Fibroblast of pulmonary artery (primary cell): Measurements from ENCODE around the gene TCEANC2.

ENCODE experiments used
- DNase-seq: peaks from one replicate; pipeline ENCODE4 v3.0.0-alpha.2; 2010; ENCODE audit warnings: low read depth
- H3K4me3 ChIP-seq: replicated peaks from 2 replicates; pipeline ENCODE4 v1.5.1; 2011; ENCODE audit warnings: low read depth, mild to moderate bottlenecking, control low read depth, low read length, moderate library complexity
- CTCF ChIP-seq: IDR thresholded peaks from 2 replicates; pipeline ENCODE4 v1.5.1; 2011; ENCODE audit warnings: mild to moderate bottlenecking, control low read depth, low read length, inconsistent platforms; ENCODE audit errors: missing control alignments

TCEANC2 gene

DNA sequence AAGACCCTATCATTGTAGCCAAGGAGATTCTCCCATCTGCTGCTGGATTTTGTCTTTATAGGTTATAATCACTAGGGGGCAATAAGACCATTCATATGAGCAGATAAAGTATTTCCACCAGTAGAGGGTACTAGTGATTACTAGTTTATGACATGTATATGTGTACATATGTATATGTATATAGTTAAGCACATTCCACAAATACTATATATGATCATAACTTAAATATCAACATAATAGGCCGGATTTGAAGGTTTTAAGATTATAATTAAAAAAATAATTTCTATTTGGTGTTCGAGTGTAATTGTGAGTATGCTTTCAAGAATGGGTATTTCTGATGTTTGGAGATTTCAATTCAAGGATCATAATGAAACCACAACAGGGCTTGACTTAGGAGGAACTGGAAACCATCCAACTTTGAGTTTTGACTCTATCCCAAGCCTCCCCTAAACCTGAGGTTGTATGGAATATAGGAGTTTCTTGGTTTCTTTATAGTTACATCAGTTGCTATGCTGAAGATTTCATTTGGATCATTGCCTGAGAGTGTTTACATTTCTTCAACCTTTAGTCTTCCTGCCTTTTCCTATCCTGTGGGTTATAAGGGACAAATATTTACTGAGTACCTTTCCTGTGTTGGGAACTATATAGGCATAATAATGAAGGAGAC is 16.9 kb downstream of the TCEANC2 start:
- no peak overlapping the region for H3K4me3 ChIP-seq
- peak; percentile 71 for DNase-seq
- TF ChIP-seq CTCF, result peak; percentile 92

- no peak for TF ChIP-seq CTCF
- no peak overlapping the region for H3K4me3 ChIP-seq
- DNase-seq, result no peak
These were observed 24.0 kb downstream of the TCEANC2 start for GRCh38 chr1:54077359-54077758.

DNA sequence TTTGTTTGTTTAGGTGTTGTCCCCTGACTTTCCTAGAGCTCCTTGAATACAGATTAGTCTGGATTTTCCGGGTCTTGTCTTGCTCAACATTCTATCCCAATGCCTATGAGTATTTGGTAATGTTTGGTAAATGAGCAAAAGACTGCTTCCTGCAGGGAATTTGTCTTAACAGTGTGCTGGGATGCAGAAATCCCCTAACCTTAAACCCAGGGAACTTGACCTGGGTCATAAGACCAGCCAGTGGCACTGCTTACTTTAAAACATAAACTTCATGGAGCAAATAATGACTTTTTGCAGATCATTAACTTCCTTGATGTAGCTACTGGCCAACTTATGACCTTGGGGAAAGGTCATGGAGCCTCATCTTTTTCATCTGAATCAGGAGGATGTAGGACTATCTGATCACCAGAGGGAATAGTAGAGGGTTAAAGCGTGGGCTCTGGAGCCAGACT is 27.2 kb downstream of the TCEANC2 start:
- no peak for DNase-seq
- TF ChIP-seq CTCF, result no peak
- H3K4me3 ChIP-seq, result no peak overlapping the region

GRCh38 chr1:54081306-54082270 is 28.2 kb downstream of the TCEANC2 start:
- no peak overlapping the region for H3K4me3 ChIP-seq
- DNase-seq, result peak; percentile 82
- peak; percentile 88 for TF ChIP-seq CTCF

DNA sequence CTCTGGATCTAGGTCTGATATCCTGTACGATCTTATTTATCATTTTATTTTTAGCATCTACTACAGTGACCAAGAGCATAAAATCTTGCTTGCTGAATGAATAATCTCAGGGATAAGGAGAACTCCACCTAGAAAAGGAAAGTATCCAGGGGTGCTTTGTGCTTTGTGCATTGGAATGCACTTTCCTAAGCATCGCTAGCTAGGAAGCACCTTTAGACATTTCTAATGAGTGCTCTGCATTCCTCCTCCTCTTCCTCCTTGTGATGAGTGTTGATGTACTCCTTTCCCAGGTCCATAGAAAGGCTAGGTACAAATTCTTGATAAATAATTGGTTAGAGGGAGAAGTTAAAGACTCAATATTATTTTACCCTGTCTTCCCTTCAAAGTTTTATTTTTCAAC is 31.4 kb downstream of the TCEANC2 start:
- no peak for TF ChIP-seq CTCF
- DNase-seq, result no peak
- H3K4me3 ChIP-seq, result no peak overlapping the region

DNA sequence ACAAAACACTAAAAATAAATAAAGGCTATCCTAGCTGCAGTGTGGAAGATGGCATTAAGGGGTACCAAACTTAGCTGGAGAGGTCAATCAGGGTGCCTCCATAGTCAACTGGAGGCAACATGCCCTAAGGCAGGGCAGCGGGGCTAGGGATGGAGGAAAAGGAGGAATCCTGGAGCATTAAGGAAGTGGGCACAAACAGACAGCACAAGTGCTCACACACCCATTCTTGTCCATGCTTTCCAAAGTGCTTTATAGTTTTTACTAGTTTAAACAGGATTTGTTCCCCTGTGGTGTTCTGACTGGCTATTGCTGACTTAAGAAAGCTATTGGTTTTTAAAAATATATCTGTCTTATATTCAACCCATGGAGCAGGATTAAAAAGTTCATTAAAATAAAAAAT is 33.3 kb downstream of the TCEANC2 start:
- no peak for TF ChIP-seq CTCF
- H3K4me3 ChIP-seq, result no peak overlapping the region
- DNase-seq, result no peak
